ENCODE data around the gene SH3TC2. TPM values are rescaled to one million over a fixed set of nuclear protein-coding genes. Genes with fewer than 3 reads are reported as not detected.
A peak's percentile ranks its signal among the peaks of the same experiment; 100 is the strongest.
"Not testable (repeated sequence)": the region's sequence is repeated elsewhere in the genome, so short reads cannot be mapped to it uniquely, and the experiment has no call there.

The SH3TC2 gene
- total RNA-seq, 1 experiment from 2014 or later: 38.8 TPM

GRCh38 chr5:149079883-149080282 lies 17.0 kb upstream of the SH3TC2 start:
- TF ChIP-seq EZH2 (IDR thresholded peaks at IDR 0.05; ENCODE audit: low read depth) (no peak), CTCF (conservative IDR thresholded peaks at IDR 0.05) (no peak)
- Histone ChIP-seq H4K20me1 (ENCODE audit: insufficient read depth) (no peaks in the 10 kb centered on the region), H3K36me3 (ENCODE audit: low read depth) (peaks cover 33% of the 10 kb centered on the region), H3K4me3 (no peak overlapping the region), H3K79me2 (ENCODE audit: low read depth) (no peaks in the 10 kb centered on the region), H3K4me1 (replicated peaks; ENCODE audit: insufficient read depth) (peaks cover 6% of the 10 kb centered on the region), H2AFZ (no peak overlapping the region), H3K9me3 (ENCODE audit: insufficient read depth, low read depth) (peaks cover 63% of the 10 kb centered on the region), H3K27me3 (ENCODE audit: insufficient read depth, low read depth) (no peaks in the 10 kb centered on the region), H3K4me2 (no peak overlapping the region), H3K27ac (no peak overlapping the region), H3K9me2 (ENCODE audit: insufficient read depth) (no peaks in the 10 kb centered on the region), H3F3A (ENCODE audit: insufficient read depth, low read depth) (0 out of 2 replicates have a peak, but pooled peaks cover 10% of the 10 kb centered on the region)
- DNase-seq: no peak
- ChIA-PET CTCF (interaction anchor here (0.5 to 0.7 kb wide), 2 partner anchors 189 to 245 kb away, joined by 3 read pairs; no protein-coding TSS in a partner anchor), POLR2A (ENCODE audit: unreplicated experiment) (no interaction called here)
- intact Hi-C loops (cut with micrococcal nuclease; ENCODE audit: unreplicated experiment): no loop called here
- no TSS peak for BruUV-seq (replicated peaks)

- DNase-seq: peak; percentile 57 to 76
- intact Hi-C loops (cut with micrococcal nuclease; ENCODE audit: unreplicated experiment): loop anchor here (1.0 kb wide), 2 partner anchors 11 to 39 kb away; partner anchors contain the start of gene SH3TC2
- H4K20me1 ChIP-seq (ENCODE audit: insufficient read depth); POLR2A ChIA-PET (ENCODE audit: unreplicated experiment); H3K9me2 ChIP-seq (ENCODE audit: insufficient read depth); BruUV-seq (replicated peaks); H2AFZ ChIP-seq; H3K27me3 ChIP-seq (ENCODE audit: insufficient read depth, low read depth); H3K4me3 ChIP-seq; H3K79me2 ChIP-seq (ENCODE audit: low read depth): not testable (repeated sequence)
- CTCF ChIA-PET: interaction anchor here (0.7 to 1.0 kb wide), 3 partner anchors 10 to 41 kb away, joined by 3 read pairs; no protein-coding TSS in a partner anchor
- Histone ChIP-seq H3K36me3 (ENCODE audit: low read depth) (peaks cover 47% of the 10 kb centered on the region), H3K9me3 (ENCODE audit: insufficient read depth, low read depth) (peaks cover 72% of the 10 kb centered on the region), H3K4me2 (peak overlapping the region; percentile 42), H3K27ac (peak overlapping the region; percentile 79), H3K4me1 (replicated peaks; ENCODE audit: insufficient read depth) (peaks cover 47% of the 10 kb centered on the region), H3F3A (ENCODE audit: insufficient read depth, low read depth) (peaks cover 29% of the 10 kb centered on the region)
These were observed 11.2 kb upstream of the SH3TC2 start for GRCh38 chr5:149074071-149074470.

- H3K9me2 ChIP-seq (ENCODE audit: insufficient read depth): no peaks in the 10 kb centered on the region
- H3K9me3 ChIP-seq (ENCODE audit: insufficient read depth, low read depth): peaks cover 75% of the 10 kb centered on the region
- intact Hi-C loops (cut with micrococcal nuclease; ENCODE audit: unreplicated experiment): loop anchor here (2.0 kb wide), 1 partner anchor 56 kb away; no protein-coding TSS in a partner anchor
- H3K27me3 ChIP-seq (ENCODE audit: insufficient read depth, low read depth): no peaks in the 10 kb centered on the region
- BruUV-seq (replicated peaks): no TSS peak
- peaks cover 47% of the 10 kb centered on the region for H3K4me1 ChIP-seq (replicated peaks; ENCODE audit: insufficient read depth)
- peak overlapping the region; percentile 79 for H3K27ac ChIP-seq
- no peak overlapping the region for H2AFZ ChIP-seq
- CTCF ChIA-PET: interaction anchor here (0.7 to 1.0 kb wide), 3 partner anchors 10 to 41 kb away, joined by 3 read pairs; no protein-coding TSS in a partner anchor
- H3K36me3 ChIP-seq (ENCODE audit: low read depth): peaks cover 47% of the 10 kb centered on the region
- peak overlapping the region; percentile 42 for H3K4me2 ChIP-seq
- H4K20me1 ChIP-seq (ENCODE audit: insufficient read depth): no peaks in the 10 kb centered on the region
- POLR2A ChIA-PET (ENCODE audit: unreplicated experiment): interaction anchor here (0.6 to 0.7 kb wide), 3 partner anchors 33 to 901 kb away, joined by 3 to 4 read pairs (median 3); no protein-coding TSS in a partner anchor
- peaks cover 29% of the 10 kb centered on the region for H3F3A ChIP-seq (ENCODE audit: insufficient read depth, low read depth)
- DNase-seq: peak; percentile 52 to 78
- H3K79me2 ChIP-seq (ENCODE audit: low read depth): no peaks in the 10 kb centered on the region
- TF ChIP-seq CTCF (conservative IDR thresholded peaks at IDR 0.05) (no peak), EZH2 (IDR thresholded peaks at IDR 0.05; ENCODE audit: low read depth) (no peak)
- H3K4me3 ChIP-seq: no peak overlapping the region
These were observed 10.4 kb upstream of the SH3TC2 start for GRCh38 chr5:149073213-149073612.

Measured in PC-9 (cell line).